ENCODE measurements around the gene SGPP1. TPM values are rescaled to one million over a fixed set of nuclear protein-coding genes. Genes with fewer than 3 reads are reported as not detected.

Gene SGPP1
- total RNA-seq, 2 experiments from 2014 or later: 18.2 to 19.9 TPM

- no peak for DNase-seq
- Mint-ChIP-seq H3K27me3 (ENCODE audit: low read depth) (no peaks in the 10 kb centered on the region), H3K9me3 (ENCODE audit: insufficient read depth) (no peaks in the 10 kb centered on the region), H3K4me3 (no peak overlapping the region), H3K4me1 (ENCODE audit: low read depth) (peaks cover 8% of the 10 kb centered on the region), H3K27ac (no peak overlapping the region), H3K36me3 (ENCODE audit: low read depth) (peaks cover 19% of the 10 kb centered on the region)
- POLR2A ChIA-PET: no interaction called here
- no peak for ATAC-seq
- CTCF ChIA-PET: interaction anchor here (0.6 kb wide), 1 partner anchor 137 kb away, joined by 3 read pairs; no protein-coding TSS in a partner anchor
These were observed 35.4 kb downstream of the SGPP1 start for GRCh38 chr14:63692310-63693020.

GRCh38 chr14:63689132-63689531, 38.7 kb downstream of the SGPP1 start:
- POLR2A ChIA-PET: no interaction called here
- no peak overlapping the region for H3K4me3 Mint-ChIP-seq
- peaks cover 18% of the 10 kb centered on the region for H3K36me3 Mint-ChIP-seq (ENCODE audit: low read depth)
- DNase-seq (no peak), ATAC-seq (no peak)
- no peaks in the 10 kb centered on the region for H3K27me3 Mint-ChIP-seq (ENCODE audit: low read depth)
- H3K27ac Mint-ChIP-seq: no peak overlapping the region
- CTCF ChIA-PET: no interaction called here
- H3K4me1 Mint-ChIP-seq (ENCODE audit: low read depth): peaks cover 2% of the 10 kb centered on the region
- H3K9me3 Mint-ChIP-seq (ENCODE audit: insufficient read depth): no peaks in the 10 kb centered on the region

- POLR2A ChIA-PET: no interaction called here
- CTCF ChIA-PET: no interaction called here
- H3K36me3 Mint-ChIP-seq (ENCODE audit: low read depth): peaks cover 15% of the 10 kb centered on the region
These were observed 40.9 kb downstream of the SGPP1 start for GRCh38 chr14:63686926-63687325.

GRCh38 chr14:63685401-63685800, 42.5 kb downstream of the SGPP1 start:
- CTCF ChIA-PET: no interaction called here
- H3K4me3 Mint-ChIP-seq: no peak overlapping the region
- no peaks in the 10 kb centered on the region for H3K27me3 Mint-ChIP-seq (ENCODE audit: low read depth)

More at GRCh38 chr14:63686926-63687325, 40.9 kb downstream of the SGPP1 start:
- no peaks in the 10 kb centered on the region for H3K4me1 Mint-ChIP-seq (ENCODE audit: low read depth)
- no peak overlapping the region for H3K4me3 Mint-ChIP-seq
- no peaks in the 10 kb centered on the region for H3K9me3 Mint-ChIP-seq (ENCODE audit: insufficient read depth)
- no peak for ATAC-seq
- no peak overlapping the region for H3K27ac Mint-ChIP-seq
- no peaks in the 10 kb centered on the region for H3K27me3 Mint-ChIP-seq (ENCODE audit: low read depth)
- DNase-seq: no peak

GRCh38 chr14:63682727-63683593, 44.9 kb downstream of the SGPP1 start:
- Mint-ChIP-seq H3K27ac (no peak overlapping the region), H3K9me3 (ENCODE audit: insufficient read depth) (no peaks in the 10 kb centered on the region), H3K4me1 (ENCODE audit: low read depth) (no peaks in the 10 kb centered on the region), H3K36me3 (ENCODE audit: low read depth) (peaks cover 20% of the 10 kb centered on the region), H3K27me3 (ENCODE audit: low read depth) (no peaks in the 10 kb centered on the region), H3K4me3 (no peak overlapping the region)
- no peak for ATAC-seq
- ChIA-PET POLR2A (interaction anchor here (1.0 kb wide), 1 partner anchor 41 kb away, joined by 3 read pairs; the partner anchor contains the start of gene WDR89), CTCF (no interaction called here)
- DNase-seq: no peak

More at GRCh38 chr14:63685401-63685800, 42.5 kb downstream of the SGPP1 start:
- POLR2A ChIA-PET: no interaction called here
- peaks cover 18% of the 10 kb centered on the region for H3K36me3 Mint-ChIP-seq (ENCODE audit: low read depth)
- no peak for ATAC-seq
- no peak for DNase-seq
- no peaks in the 10 kb centered on the region for H3K4me1 Mint-ChIP-seq (ENCODE audit: low read depth)
- no peak overlapping the region for H3K27ac Mint-ChIP-seq
- H3K9me3 Mint-ChIP-seq (ENCODE audit: insufficient read depth): no peaks in the 10 kb centered on the region

GRCh38 chr14:63678536-63678935, 49.3 kb downstream of the SGPP1 start:
- Mint-ChIP-seq H3K27me3 (ENCODE audit: low read depth) (no peaks in the 10 kb centered on the region), H3K27ac (no peak overlapping the region), H3K36me3 (ENCODE audit: low read depth) (peaks cover 20% of the 10 kb centered on the region), H3K4me3 (no peak overlapping the region), H3K4me1 (ENCODE audit: low read depth) (no peaks in the 10 kb centered on the region), H3K9me3 (ENCODE audit: insufficient read depth) (no peaks in the 10 kb centered on the region)
- ChIA-PET POLR2A (no interaction called here), CTCF (interaction anchor here (0.6 to 1.6 kb wide), 3 partner anchors 11 to 289 kb away, joined by 3 to 4 read pairs (median 3); no protein-coding TSS in a partner anchor)
- ATAC-seq (no peak), DNase-seq (no peak)

GRCh38 chr14:63677891-63678379, 49.9 kb downstream of the SGPP1 start:
- no peaks in the 10 kb centered on the region for H3K27me3 Mint-ChIP-seq (ENCODE audit: low read depth)
- H3K4me1 Mint-ChIP-seq (ENCODE audit: low read depth): no peaks in the 10 kb centered on the region
- H3K27ac Mint-ChIP-seq: no peak overlapping the region
- POLR2A ChIA-PET: no interaction called here
- DNase-seq: no peak
- no peak for ATAC-seq
- no peak overlapping the region for H3K4me3 Mint-ChIP-seq
- CTCF ChIA-PET: interaction anchor here (1.5 to 1.6 kb wide), 2 partner anchors 12 to 289 kb away, joined by 3 read pairs; no protein-coding TSS in a partner anchor
- H3K36me3 Mint-ChIP-seq (ENCODE audit: low read depth): peaks cover 20% of the 10 kb centered on the region
- H3K9me3 Mint-ChIP-seq (ENCODE audit: insufficient read depth): no peaks in the 10 kb centered on the region

GRCh38 chr14:63676615-63677014, 51.2 kb downstream of the SGPP1 start:
- no peak for ATAC-seq
- Mint-ChIP-seq H3K4me1 (ENCODE audit: low read depth) (no peaks in the 10 kb centered on the region), H3K4me3 (no peak overlapping the region), H3K27ac (no peak overlapping the region), H3K9me3 (ENCODE audit: insufficient read depth) (no peaks in the 10 kb centered on the region), H3K36me3 (ENCODE audit: low read depth) (peaks cover 16% of the 10 kb centered on the region), H3K27me3 (ENCODE audit: low read depth) (no peaks in the 10 kb centered on the region)
- no peak for DNase-seq
- CTCF ChIA-PET: no interaction called here
- POLR2A ChIA-PET: no interaction called here

- no peaks in the 10 kb centered on the region for H3K27me3 Mint-ChIP-seq (ENCODE audit: low read depth)
- peaks cover 7% of the 10 kb centered on the region for H3K36me3 Mint-ChIP-seq (ENCODE audit: low read depth)
- POLR2A ChIA-PET: no interaction called here
- H3K4me3 Mint-ChIP-seq: no peak overlapping the region
- ATAC-seq: no peak
- no peak for DNase-seq
- no peak overlapping the region for H3K27ac Mint-ChIP-seq
- no peaks in the 10 kb centered on the region for H3K4me1 Mint-ChIP-seq (ENCODE audit: low read depth)
- CTCF ChIA-PET: no interaction called here
- H3K9me3 Mint-ChIP-seq (ENCODE audit: insufficient read depth): no peaks in the 10 kb centered on the region
These were observed 53.9 kb downstream of the SGPP1 start for GRCh38 chr14:63673886-63674497.

- POLR2A ChIA-PET: no interaction called here
- peaks cover 7% of the 10 kb centered on the region for H3K36me3 Mint-ChIP-seq (ENCODE audit: low read depth)
- no peak overlapping the region for H3K27ac Mint-ChIP-seq
- no peak overlapping the region for H3K4me3 Mint-ChIP-seq
- ATAC-seq (no peak), DNase-seq (no peak)
- no peaks in the 10 kb centered on the region for H3K27me3 Mint-ChIP-seq (ENCODE audit: low read depth)
- CTCF ChIA-PET: interaction anchor here (0.8 kb wide), 1 partner anchor 17 kb away, joined by 3 read pairs; no protein-coding TSS in a partner anchor
- H3K9me3 Mint-ChIP-seq (ENCODE audit: insufficient read depth): no peaks in the 10 kb centered on the region
- H3K4me1 Mint-ChIP-seq (ENCODE audit: low read depth): no peaks in the 10 kb centered on the region
These were observed 54.6 kb downstream of the SGPP1 start for GRCh38 chr14:63673255-63673654.

- Mint-ChIP-seq H3K27me3 (ENCODE audit: low read depth) (no peaks in the 10 kb centered on the region), H3K36me3 (ENCODE audit: low read depth) (peaks cover 2% of the 10 kb centered on the region), H3K4me1 (ENCODE audit: low read depth) (no peaks in the 10 kb centered on the region), H3K27ac (no peak overlapping the region), H3K4me3 (no peak overlapping the region), H3K9me3 (ENCODE audit: insufficient read depth) (no peaks in the 10 kb centered on the region)
- ChIA-PET CTCF (interaction anchor here (0.8 to 1.2 kb wide), 2 partner anchors 17 to 98 kb away, joined by 3 read pairs; no protein-coding TSS in a partner anchor), POLR2A (no interaction called here)
- ATAC-seq (no peak), DNase-seq (no peak)
These were observed 55.3 kb downstream of the SGPP1 start for GRCh38 chr14:63672417-63673180.

Data from activated CD8-positive, alpha-beta T cell treated with anti-CD3 and anti-CD28 coated beads, Interleukin-2, amount 10 ng/mL, durations not matched to agents 7 days and 5 days (primary cell).